NCI-H526 (cell line): Measurements from ENCODE around the gene YWHAQ.
"Not testable (repeated sequence)": the region's sequence is repeated elsewhere in the genome, so short reads cannot be mapped to it uniquely, and the experiment has no call there.

Experiments used
- DNase-seq, 2 experiments: peaks; one replicate each; lab custom pipeline; 2025; lab: John Stamatoyannopoulos, UW

Gene YWHAQ

DNA sequence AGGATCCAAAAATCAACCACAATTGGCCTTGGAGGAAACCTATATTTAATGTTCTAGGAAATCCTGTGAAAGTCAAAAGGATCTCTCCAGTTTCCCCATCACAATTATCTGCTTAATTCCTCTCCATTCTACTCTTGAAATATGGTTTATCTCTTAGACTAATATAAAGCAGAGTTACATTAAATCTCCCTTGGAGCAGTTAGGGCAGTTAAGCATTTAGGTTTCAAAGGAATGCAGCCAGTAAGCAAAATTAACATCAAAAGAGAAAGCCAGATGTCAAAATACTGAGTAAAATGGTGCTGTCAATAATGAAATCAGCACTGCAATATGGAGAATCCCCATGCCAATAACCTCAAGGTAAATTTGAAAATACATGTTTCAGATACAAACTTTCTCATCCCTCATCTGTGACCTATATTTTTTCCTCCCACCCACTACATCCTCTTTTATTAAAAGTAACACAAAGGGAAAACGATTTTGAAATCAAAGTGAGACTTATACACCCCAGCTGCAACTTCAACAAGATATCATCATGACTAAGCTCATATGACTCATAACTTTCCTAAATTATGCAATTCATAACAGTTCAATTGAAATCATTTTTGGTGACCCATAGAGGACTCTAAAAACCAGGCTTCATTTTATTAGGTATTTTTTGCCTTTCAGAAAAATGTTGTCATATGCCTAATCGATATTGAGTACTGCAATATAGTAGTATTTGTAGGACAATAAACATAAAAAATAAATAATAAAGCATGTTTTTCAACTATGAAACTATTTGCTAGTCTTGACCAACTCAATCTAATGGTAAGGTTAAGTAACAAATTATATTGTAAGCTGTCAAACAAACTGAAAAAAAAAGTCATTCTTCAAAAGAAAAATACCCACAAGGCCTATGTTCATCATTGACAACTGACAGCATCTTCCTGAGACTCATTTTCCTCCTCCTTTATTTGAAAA lies 78.3 kb downstream of the YWHAQ start:
- DNase-seq, result no peak

DNA sequence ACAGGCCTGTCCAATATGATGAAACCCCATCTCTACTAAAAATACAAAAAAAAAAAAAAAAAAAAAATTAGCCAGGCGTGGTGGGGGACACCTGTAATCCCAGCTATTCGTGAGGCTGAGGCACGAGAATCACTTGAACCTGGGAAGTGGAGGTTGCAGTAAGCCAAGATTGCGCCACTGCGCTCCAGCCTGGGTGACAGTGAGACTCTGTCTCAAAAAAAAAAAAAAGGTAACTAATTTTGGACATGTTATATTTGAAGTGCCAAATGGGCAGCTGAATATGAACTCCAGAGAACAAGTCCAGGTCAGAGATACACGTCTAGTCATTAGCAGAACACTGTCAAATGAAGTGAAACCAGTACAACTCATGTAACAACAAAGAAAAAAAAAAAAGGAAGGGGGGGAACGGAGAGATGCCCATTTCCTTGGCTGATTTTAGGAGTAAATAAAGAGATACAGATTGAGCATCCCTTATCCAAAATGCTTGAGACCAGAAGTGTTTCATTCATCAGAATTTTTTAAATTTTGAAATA lies 79.9 kb downstream of the YWHAQ start:
- not testable (repeated sequence) for DNase-seq

DNA sequence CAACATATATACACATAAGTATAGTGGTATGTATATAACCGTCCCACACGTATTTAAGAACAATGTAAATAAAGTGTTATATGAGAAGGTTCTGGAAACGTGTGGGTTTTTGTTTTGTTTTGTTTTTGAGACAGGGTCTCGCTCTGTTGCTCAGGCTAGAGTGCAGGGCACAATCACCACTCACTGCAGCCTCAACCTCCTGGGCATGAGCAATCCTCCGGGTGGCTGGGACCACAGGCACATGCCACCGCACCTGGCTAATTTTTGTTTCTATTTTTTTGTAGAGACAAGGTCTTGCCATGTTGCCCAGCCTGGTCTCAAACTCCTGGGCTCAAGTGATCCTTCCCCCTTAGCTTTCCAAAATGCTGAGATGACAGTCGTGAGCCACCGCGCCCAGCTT lies 81.4 kb downstream of the YWHAQ start:
- no peak for DNase-seq

- no peak for DNase-seq
Measured at GRCh38 chr2:9548506-9548905, 82.3 kb downstream of the YWHAQ start.

DNA sequence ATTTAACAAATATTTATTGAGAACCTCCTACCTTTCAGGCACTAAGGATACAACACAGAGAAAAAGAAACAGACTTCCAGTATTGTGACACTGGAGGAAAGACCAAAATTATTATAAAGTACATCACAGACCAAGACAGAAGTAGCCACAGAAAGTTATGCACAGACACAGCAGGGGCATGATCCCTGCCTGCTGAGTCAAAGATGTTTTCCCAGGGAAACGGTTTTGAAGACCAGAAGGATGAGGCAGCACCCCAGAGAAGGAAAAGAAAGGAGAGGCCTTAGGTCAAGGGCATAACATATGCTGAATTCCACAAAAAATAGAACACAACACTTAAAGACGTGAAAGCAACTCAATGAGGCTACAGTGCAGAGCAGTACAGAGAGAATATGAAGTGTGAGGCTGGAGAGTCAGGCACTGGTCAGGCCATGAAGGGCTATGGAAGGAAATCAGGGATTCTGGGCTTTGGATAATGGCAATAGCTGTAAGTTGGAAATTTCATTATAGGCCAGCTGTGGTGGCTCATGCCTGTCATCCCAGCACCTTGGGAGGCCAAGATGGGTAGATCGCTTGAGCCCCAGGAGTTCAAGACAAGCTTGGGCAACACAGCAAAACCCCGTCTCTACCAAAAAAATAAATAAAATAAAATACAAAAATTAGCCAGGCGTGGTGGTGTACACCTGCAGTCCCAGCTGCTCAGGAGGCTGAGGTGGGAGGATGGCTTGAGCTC lies 83.4 kb downstream of the YWHAQ start:
- DNase-seq, result no peak

- DNase-seq, result no peak
Measured at GRCh38 chr2:9545502-9545901, 85.3 kb downstream of the YWHAQ start.

DNA sequence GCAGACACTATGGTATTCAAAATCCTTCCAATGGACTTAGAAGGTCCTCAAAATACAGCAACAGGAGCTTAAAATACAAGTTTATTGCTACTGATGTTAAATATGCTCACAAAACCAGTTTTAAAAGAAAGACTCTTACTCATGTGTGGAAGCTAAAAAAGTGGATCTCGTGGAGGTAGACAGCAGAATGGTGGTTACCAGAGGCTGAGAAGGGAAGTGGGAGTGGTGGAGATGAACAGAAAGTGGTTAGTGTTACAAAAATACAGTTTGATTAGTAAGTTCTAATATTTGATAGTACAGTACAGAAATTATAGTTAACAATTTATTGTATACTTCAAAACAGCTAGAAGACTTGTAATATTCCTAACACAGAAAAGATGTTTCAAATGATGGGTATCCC lies 87.2 kb downstream of the YWHAQ start:
- no peak for DNase-seq

- no peak for DNase-seq
Measured at GRCh38 chr2:9539531-9539930, 91.3 kb downstream of the YWHAQ start.

- DNase-seq, result no peak
Measured at GRCh38 chr2:9538000-9538507, 92.7 kb downstream of the YWHAQ start.

GRCh38 chr2:9536504-9536903 lies 94.3 kb downstream of the YWHAQ start:
- DNase-seq, result no peak

- DNase-seq, result no peak
Measured at GRCh38 chr2:9535177-9535576, 95.6 kb downstream of the YWHAQ start.
